Measurements from ENCODE around the gene ANTXR1.
"Not testable (repeated sequence)": the region's sequence is repeated elsewhere in the genome, so short reads cannot be mapped to it uniquely, and the experiment has no call there.

Gene ANTXR1

DNA sequence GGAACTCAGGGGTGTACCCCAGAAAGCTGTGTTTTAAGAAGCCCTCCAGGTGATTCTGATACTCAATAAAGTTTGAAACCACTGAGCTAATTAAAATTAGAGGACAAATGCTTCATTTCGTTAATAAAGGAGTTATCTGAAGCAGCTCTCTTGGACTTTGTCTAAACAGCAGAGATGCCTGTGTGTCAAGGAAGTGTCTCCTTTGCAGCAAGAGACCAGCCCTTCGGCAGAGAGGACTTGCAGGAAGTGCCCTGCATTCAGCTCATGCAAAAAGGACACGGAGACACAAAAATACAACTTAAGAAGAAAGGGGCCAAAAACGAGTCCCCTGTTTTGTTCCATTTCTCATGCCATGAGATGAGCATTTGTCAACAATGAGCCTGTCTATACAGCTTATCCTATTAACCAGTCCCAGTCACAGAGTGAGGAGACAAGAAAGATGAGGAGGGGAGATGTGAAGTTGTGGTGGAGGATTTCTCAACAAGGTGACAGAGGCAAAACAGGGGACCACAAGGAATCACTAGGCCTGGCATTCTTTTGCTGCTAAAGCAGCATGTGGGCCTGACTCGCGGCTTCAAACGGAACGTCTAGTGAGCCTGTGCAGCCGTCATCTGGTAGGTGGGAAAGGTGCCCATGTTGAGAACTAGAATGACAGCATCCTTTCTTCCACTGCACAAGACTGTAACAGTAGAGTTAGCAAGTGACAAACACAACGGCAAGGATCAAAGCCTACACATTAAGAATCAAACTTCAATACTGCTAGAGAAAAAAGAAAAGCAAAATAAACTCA, 152.3 kb downstream of the ANTXR1 start:
- no peak for DNase-seq (ENCODE audit: low read depth)

DNA sequence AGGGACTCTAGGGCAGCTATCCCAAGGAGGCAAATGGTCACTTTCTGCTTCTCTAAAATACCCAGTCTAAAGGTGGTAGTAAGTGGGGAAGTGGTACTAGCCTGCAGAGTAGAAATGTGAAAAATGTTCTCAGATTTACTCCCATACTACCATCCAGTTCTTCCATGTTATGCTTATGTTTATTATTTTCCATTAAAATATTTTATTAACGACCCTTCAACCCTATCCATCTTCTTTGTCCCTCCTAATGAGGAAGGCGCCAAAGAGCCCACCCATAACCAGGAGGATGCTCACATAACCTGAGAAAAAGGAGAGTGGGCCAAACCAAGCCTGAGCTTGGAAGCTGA, 153.5 kb downstream of the ANTXR1 start:
- DNase-seq (ENCODE audit: low read depth) = no peak

DNA sequence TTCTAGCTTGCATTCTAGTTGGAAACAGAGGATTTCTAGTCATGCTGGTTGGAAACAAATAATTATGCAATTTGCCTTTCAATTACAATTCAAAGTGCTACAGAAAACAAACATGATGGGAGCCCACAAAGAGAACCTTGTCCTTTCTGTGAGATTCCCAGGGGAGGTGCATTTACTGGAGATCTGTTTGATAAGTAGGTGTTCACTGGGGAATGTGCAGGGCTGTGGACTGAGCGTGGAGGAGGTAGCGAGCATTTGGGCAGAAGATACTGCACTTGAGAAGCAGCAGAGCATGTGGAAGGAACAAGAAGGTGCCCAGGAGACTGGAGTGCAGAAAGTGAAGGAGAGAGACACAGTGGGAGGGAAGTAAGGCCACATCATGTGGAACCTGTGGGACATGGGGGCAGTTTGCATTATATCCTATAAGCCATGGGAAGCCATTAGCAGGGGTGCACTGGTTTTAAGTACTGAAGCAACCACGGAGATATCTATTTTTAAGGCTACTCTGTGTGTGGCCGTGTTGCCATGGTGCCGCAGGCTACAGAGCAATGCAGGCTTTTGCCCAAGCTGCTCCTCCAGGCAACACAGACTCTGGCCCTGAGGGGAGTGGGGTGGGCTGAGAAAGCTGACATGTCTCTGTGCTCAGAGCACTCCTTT, 154.0 kb downstream of the ANTXR1 start:
- no peak for DNase-seq (ENCODE audit: low read depth)

DNA sequence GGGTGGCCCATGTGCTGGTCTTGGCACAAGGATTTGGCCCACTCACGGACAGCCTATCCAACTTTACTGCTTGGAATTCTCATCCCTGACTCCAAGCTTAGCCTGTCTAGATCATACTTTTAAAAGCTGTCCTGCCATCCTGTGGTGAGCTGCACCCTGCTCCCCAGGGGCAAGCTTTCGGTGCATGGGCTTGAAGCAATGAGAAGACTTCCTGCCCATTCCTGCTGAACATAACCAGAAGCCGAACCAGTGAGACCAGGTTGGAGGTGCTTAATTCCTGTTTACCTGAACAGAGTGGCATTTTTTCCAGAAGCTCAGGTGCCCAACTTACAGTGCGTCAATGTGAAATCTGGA, 154.5 kb downstream of the ANTXR1 start:
- DNase-seq (ENCODE audit: low read depth) = no peak

DNA sequence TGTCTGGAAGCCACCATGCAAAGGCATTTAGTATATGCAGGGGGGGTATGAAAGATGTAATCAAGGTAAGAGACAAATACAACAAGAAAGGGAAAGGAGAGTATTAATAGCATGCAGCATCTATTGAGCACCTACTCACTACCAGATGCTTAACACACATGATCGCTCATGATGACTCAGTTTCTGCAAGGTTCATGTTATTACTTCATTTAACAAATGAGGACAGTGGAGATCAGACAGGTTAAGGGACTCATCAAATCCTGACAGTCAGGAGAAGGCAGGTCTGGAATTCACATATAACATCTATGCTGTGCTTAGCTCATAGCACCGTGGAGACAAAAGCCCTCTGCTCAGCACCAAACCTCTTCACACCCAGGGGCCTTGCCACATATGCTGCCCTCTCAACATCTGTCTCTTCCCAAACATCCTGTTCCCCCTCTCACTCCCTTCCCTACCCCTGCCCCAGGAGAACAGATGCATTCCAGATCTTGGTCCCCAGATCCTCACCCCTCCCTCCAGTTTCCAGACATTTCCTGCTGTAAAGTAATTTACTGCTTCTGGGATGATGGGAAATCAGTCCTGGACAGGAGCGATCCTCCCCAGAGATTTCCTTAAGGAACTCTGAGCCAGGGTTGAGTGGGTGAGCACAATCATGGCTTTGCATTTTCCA, 155.3 kb downstream of the ANTXR1 start:
- DNase-seq (ENCODE audit: low read depth) = no peak

DNA sequence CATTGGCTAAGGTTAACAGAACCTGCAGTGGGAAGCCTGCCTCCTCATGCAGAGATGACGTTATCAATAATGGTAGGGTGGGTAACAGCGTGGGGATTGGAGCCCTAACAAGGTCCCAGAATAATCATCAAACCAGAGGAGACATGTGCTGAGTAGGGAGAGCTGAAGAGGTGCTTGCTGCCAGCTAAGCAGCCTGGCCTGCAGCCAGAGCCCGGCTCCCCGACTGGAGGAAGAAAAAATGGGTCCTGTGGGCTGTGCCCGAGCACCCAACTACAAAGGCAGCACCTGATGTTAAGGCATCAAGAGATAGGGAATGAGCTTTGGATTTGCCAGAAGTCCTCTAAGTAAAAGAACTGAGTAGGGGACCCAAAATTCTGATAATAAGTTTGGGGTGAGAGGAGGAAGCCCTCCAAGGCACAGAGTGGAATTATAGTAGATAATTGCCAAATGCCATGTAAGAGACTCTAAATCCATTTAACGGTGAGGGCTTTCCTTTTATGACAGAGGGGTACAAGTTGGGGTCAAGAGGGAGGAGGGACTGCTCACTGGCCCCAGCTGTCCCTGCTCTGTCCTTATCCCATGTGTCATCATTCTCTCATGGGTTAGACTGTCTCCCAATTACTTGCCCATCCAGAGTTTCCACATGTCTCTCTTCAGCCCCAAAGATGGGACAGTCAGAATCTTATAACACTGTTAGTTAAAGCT, 156.1 kb downstream of the ANTXR1 start:
- no peak for DNase-seq (ENCODE audit: low read depth)

DNA sequence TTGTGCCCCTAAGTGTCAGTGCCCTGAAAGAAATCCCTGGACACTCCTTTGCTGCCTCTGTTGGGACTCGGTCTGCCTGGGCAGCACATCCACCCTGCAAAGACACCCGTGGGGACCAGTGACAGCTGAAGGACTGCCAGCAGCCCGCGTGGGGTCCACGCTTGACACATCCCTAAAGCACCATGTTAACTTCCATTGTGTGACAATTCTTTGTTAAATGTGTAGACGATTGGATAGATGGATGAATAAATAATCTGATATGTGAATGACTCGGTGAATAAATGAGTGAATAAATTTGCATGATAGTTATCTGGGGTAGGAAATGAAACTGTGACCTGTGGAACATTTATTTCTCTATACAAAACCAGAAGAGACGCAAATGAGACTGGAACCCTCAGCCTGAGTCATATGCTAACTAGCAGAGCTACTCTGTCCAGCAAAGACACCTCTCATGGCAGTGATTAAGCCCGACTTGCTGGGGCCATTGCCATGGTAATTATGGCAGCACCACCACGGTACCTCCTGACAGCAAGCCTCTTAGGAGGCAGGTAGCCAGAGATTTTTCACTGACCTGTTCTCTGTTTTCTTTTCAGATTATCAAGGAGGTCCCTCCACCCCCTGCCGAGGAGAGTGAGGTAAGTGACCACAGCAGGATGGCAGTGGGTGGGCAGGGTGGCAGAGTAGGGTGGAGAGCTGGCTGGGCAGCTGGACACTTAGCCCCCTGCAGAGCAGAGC, 156.8 kb downstream of the ANTXR1 start:
- peak; percentile 72 for DNase-seq (ENCODE audit: low read depth)

DNA sequence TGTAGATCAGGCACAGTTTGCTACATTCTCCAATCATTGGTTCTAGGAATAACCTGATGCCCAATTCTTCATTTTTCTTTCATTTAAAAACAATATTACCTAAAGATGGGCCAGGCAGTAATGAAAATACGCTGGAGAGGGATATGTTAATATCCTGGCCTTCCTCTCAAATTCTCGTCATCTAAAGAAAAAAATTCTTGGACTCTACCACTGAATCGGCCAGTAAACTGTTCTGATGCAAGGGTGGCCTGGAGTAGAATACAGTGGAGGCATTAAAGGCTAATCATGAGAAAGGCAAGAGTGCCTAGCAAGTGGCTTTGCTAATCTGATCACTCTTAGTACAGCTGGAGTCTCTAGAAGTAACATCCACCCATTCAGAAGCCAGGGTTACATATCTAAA, 157.7 kb downstream of the ANTXR1 start:
- DNase-seq (ENCODE audit: low read depth) = no peak

DNA sequence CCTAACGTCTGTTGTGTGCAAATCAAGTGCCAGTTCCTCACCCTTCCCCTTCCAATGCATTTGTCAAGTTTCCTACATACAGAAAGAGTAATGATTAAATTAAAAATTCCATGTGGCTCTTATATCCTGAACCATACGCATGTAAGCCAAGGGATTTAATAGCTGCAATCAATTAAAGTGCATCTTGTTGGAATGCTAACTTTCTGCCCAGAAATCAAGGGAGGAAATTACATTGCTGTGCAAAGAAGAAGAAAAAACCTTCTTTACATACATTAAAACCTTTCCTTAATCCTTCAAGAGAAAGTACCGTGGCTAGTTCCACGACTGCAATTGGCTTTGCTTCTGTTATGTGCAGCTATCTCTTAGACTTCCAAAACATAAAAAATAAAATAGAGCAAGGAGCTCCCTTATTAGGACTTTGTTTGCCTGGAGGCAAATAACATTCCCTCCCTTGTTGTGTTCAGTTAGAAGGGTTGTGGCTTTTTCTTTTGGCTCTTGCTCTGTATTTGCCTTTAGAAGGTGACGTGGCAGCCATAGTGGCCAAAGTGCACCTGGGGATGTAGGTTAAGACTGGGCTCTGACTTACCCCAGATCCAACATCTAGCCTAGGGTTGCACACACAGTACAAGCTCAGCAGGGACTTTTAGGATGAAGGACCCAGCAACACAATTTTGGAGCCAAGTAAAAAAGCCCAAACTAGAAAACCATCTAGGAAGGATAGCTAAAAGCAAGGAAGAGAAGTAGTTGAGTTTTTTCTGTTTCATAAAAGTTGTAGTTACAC, 158.3 kb downstream of the ANTXR1 start:
- no peak for DNase-seq (ENCODE audit: low read depth)

DNA sequence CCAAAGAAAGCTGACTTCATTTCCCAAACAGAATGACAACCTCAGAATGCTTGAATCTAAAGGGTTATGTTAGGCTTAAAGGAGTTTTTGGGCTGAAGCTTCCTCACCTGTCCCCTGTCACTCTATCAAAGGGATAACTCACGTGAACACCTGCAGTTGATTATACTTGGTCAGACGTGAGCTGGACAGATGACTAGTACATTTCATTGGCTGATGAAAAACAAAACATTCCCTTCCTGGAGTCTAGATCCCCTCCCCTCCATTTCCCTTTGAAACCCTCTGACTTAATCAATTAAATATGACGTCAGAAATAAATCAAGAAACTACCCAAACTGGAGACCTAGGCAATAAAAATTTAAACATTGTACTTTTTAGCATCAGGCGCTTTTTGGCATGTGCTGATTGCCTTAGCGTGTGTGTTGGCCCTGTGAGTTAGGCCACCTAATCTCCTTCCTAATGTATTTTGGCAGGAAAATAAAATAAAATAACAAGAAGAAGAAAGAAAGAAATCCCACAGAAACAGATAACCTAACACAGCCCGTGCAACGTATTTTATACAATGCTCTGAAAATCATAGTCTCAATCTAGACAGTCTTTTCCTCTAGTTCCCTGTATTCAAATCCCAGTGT, 159.0 kb downstream of the ANTXR1 start:
- DNase-seq (ENCODE audit: low read depth) = no peak

DNA sequence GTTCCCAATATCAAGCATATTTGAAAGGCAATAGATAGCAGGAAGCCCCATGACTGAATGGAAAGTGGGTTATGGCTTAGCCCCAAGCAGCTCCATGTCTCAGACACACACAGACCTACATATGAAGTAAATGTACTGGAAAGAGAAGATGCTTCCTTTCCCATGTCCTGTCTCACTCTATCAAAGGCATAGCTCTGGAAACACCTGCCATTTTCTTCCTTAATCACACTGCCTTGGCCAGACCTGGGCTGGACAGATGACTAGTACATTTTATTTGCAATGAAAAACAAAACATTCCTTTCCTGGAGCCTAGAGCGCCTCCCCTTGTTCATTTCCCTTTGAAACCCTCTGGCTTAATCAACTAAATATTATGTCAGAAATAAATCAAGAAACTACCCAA, 160.7 kb downstream of the ANTXR1 start:
- no peak for DNase-seq (ENCODE audit: low read depth)

DNA sequence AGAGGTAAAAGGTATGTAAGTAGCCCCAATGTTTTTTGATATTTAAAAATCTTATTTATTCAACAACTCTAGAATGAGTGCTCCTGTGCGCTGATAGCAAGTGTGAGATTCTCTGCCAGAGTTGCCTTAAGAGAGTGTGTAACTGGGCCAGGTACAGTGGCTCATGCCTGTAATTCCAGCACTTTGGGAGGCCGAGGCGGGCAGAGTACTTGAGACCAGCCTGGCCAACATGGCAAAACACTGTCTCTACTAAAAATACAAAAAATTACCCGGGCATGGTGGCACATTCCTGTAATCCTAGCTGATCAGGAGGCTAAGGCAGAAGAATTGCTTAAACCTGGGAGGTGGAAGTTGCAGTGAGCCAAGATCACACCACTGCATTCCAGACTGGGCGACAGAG, 161.2 kb downstream of the ANTXR1 start:
- not testable (repeated sequence) for DNase-seq (ENCODE audit: low read depth)

DNA sequence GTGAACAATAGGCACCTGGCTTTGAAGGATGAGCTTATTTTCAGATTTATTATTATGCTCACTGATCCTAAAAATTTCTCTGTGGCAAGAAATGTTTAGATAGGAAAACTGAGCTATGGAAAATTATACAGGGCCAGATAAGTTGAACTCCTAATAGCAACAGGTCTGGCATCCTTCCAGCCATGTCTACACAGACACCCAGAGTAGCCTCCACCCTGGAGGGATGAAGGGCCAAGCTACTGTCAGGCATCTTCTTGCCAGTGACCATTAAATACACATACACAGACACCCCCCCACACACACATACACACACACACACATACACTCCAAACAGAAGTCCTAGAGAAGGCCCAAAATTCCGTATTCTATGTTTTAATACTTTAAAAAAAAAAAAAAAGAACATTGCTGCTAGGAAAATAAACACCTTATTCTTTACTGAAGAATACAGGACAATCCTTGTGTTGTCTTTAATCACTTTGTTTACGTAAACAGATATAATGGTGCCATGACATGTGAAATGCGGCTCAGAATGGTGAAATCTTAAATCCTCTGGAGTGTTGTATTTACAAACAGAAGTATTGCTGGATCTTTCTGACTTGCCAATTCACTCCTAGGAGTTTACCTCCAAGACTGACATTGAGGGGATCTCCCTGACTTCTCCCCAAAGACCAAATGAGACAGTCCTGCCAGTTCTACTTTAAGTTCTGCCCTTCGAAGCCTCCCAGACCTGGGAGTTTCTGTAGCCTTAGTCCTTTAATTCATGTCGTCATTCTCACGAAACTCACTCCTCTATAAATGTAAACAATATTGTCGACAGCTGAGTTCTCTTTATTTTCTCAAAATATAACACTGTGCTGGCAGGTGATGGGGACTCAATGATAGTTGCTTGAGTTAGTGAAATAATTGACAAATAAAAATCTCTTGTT, 163.1 kb downstream of the ANTXR1 start:
- no peak for DNase-seq (ENCODE audit: low read depth)

DNA sequence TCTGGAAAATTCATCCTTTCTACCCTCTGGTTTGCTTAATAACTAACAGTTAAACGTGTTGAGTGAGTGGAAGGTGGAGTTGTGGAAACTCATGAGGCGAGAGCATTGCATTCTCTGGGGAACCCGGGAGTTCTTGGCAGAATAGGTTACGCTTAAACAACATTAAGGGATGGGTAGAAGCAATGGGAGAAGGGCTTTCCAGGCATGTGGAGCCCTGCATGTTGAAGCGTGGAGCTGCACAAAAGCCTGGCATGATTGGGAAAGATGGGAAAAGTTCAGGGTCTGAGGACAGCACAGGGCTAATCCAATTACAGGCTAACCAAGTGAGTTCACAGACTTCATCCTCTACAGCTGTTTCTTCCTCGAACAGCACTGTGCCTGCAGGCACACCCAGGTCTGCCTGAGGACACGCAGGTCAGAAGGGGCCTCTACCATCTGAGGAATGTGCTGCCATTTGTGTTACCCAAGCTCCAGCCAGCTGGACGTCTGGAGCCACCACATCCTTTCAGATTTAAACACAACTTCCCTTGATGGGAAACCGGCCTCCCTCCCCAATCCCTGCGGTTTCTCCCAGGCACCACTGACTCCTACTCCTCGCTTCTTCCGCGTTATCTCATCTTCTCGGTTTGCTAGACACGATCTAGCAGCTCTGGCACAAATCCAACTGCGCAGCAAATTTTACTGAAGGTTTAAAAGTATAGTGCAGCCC, 164.2 kb downstream of the ANTXR1 start:
- peak; percentile 95 for DNase-seq (ENCODE audit: low read depth)

DNA sequence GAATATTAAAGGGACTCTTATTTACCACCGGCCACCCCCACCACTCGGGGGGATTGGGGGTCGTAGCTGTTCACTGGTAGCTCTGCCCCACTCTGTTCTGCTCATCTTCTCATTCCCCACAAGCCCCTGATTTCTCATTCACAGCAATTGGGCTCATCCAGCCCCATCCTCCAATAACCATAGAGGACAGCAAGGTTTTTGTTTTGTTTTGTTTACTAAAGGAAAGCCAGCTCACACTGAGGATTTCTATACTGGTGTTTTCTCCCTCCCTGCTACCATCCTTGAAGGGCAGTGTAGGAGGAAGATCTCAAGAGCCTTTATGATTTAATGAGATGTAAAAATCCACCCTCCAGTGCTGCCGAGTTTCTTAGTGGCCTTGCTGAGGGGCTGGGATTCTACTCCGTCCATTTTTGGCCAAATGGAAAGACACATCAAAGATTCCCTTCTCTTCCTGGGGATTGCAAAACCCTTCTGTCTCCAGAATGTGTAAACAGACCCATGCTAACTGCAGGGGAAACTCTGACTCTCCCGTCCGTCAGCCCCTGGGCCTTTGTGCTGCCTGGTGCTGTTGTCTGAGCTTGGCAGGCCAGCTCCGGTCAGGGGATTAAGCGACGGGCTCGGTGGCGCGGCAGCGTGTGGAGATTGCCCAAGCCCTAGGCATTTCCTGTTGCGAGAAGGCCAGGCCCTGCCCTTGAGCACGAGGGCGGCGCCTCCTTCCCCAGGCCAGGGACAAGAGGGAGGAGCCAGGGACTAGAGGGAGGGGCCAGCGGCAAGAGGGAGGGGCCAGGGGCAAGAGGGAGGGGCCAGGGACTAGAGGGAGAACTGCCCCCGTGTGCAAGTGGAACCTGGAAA, 165.0 kb downstream of the ANTXR1 start:
- DNase-seq (ENCODE audit: low read depth) = peak; percentile 95

DNA sequence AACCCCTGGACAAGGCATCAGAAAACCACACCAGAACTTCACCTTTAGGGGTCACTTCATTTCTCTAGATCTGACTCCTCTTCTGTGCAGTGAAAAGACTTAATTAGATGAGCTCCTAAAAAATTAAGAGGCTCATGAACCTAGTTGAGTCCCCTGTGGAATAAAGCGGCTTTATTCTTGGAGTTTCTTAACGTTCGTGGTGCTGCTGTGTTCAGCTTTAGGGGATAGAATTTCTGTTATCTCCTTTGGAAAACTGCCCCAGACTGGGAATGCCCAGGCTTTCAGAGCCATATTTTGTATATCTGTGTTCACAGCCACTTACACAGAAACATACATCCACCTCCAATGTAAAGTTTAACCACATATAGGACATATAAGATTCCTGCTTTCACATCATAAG, 165.8 kb downstream of the ANTXR1 start:
- no peak for DNase-seq (ENCODE audit: low read depth)

DNA sequence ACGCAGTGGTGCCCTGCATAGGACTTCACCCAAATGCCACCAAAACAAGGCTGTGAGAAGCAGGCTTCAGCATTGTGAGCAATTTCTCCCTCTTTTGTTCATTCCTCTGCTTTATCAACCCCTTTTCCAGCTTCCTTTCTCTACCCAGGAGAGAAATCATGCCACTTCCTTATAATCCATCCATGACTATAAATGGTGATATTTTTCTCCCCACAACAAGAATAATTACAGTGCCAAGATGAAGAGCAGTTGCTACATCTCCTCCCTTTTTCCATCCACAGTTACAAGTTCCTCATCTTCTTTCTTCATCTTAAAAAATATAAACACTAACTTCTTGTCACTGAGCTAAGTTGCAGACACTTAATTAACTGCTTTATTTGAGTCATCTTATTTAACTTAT, 167.2 kb downstream of the ANTXR1 start:
- DNase-seq (ENCODE audit: low read depth) = no peak

DNA sequence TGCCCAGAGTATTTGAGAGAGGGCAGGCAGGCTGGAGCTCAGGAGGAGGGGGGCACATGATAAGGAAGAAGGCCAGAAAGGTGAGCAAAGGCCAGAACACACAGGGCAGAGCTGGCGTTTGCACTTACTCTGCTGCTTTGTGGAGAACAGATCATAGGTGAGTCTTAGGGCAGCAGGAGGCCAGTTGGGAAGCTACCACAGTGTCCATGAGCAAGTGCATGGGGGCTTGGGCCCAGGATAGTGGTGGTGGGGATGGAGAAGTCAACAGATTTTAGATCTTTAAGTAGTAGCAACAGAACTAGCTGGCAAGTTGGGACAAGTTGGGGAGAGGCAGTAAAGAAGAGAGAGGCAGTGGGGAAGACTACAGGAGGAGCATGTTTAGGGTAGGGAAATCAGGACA, 168.0 kb downstream of the ANTXR1 start:
- no peak for DNase-seq (ENCODE audit: low read depth)

All from ELR (cell line).